Metanephros (tissue), 2 donors: ENCODE data around the gene MEGF11. TPM values are rescaled to one million over a fixed set of nuclear protein-coding genes. Genes with fewer than 3 reads are reported as not detected.

Experiments
- small RNA-seq: library from RNA; depleted of rRNA; stranded (forward); fragments of <200 nt; gene quantifications from one replicate; pipeline ENCODE3, GENCODE V24; 2014; ENCODE audit warnings: low replicate concordance
- total RNA-seq: library from RNA; depleted of rRNA; stranded (reverse); fragments of >200 nt; gene quantifications from one replicate; pipeline ENCODE4 v1.2.3, GENCODE V29; 2014

MEGF11 gene
- total RNA-seq: 1.8 TPM

DNA sequence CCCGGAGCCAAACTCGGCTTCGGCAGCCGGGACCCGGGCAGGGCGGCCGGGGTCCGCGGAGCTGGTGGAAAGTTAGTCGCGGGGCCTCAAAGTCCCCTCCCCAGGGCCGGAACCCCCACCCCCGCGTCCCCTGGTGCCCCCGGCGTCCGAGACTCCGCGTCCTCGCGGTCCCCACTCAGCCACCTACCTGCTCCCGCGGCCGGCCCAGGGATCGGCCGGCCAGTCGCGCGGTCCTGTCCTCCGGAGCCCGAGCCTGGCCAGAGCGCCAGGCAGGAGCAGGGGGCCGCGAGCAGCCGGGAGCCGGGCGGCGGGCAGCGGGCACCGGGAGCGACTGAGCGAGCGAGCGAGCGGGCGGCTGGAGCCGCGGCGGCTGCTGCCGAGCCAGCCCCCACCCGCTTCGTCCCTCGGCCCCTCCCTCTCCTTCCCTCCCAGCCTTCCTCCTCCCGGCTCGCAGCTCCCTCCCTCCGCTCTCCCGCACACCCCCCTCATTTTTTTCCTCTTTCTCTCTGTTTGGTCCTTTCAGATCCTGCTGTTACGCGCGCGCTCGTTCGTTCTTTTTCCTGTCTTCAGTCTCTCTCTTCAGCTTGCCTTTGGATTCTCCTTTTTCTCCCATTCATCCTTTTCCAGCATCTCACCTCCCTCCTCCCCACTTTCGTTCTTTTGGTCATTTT, at the start of gene MEGF11:
Gene MEGF11, minus strand, starts transcription at position 333 of the 671 bp plus-strand sequence. CDS start 125,347 bp downstream, outside the sequence.

DNA sequence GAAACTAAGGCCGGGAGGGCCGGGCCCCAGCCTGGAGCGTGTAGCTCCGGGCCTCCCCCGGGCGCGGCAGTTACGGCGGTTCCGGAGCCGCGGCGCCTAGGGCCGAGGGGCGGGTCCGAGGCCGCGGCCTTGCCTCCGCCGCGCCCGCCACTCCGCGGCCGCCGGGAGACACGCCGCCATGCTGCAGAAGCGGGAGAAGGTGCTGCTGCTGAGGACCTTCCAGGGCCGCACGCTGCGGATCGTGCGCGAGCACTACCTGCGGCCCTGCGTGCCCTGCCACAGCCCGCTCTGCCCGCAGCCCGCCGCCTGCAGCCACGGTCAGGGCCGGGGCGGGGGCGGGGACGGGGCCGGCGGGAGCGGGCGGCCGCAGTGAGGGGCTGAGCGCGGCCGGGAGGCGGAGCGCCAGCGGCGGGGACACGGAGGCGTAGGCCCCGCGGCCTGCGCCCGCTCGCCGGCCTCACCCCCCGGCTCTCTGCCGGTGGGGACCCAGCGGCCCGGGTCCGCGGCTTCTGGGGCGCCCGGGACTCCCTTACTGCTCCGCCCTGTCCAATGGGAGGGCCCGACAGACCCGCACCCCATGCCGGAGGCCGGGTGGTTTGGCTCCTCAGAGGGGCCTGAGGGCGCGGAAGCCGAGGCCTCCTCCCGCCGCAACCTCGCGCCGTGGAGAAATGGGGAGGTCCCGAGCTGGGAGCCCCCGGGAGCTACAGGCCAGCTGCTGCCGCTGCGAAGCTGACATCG, 40.0 kb upstream of the MEGF11 start, which contains the start of gene DIS3L:
Gene DIS3L, plus strand, starts transcription at position 150 of the 738 bp plus-strand sequence. Its CDS starts 29 bp downstream, at position 179.

DNA sequence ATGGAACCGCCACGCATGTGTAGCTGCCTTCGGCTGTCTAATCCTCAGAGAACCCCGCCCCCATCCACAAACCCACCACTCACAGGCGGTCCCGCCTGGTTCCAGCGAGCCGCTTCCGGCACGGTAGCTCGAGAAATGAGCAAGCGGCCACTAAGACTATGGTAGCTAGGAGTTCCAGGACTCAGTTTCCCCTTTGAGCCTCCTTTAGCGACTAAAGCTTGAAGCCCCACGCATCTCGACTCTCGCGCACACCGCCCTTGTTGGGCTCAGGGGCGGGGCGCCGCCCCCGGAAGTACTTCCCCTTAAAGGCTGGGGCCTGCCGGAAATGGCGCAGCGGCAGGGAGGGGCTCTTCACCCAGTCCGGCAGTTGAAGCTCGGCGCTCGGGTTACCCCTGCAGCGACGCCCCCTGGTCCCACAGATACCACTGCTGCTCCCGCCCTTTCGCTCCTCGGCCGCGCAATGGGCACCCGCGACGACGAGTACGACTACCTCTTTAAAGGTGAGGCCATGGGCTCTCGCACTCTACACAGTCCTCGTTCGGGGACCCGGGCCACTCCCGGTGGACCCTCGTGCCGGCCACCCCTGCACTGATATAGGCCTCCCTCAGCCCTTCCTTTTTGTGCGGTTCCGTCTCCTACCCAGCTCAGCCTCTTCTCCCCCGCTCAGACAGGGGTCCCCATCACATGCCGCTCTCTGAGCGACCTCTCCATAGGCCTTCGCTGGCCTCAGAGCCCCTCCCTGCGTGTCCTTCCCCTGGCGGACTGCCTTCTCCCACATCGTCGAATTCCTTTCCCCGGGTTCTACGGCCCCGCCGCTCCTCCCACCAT, 384.2 kb downstream of the MEGF11 start, which contains the start of gene RAB11A:
Gene RAB11A, plus strand, starts transcription at position 366 of the 828 bp plus-strand sequence. Its CDS starts 95 bp downstream, at position 461.

Small RNA genes within 50 kb of the gene (small RNA-seq; reads per million reads assigned to genes)
- not detected for gene MIR4311

Other genes starting within 250 kb of the MEGF11 start
- 36.6 TPM for gene DIS3L, start 39.8 kb upstream of the MEGF11 start, total RNA-seq
- 8.8 TPM for gene TIPIN, start 102.9 kb upstream of the MEGF11 start, total RNA-seq
- gene MAP2K1, start 133.2 kb upstream of the MEGF11 start, total RNA-seq: 38.4 TPM
- gene SNAPC5, start 244.0 kb upstream of the MEGF11 start, total RNA-seq: 15.7 TPM